Stimulated activated effector memory CD8-positive, alpha-beta T cell treated with anti-CD3 and anti-CD28 coated beads, Interleukin-12 subunit alpha, Interleukin-12 subunit beta, amount 100 ng/mL, for 72 hours (primary cell): ENCODE measurements around the gene DYSF.

ENCODE experiments used
- ATAC-seq: fragments of 150-1000 bp; cut with Tn5 transposase; 2 replicates; pipeline ENCODE4 v1.10.0; 2021
- DNase-seq, 2 donors: peaks; one replicate each; pipeline ENCODE4 v3.0.0; 2021 to 2022; ENCODE audit warnings: low spot score in 2 of 2
- H3K27ac Mint-ChIP-seq: one replicate; pipeline ENCODE4 v1.8.0; 2022; ENCODE audit warnings: mild to moderate bottlenecking, mixed read lengths
- H3K36me3 Mint-ChIP-seq: one replicate; pipeline ENCODE4 v1.8.0; 2022; ENCODE audit warnings: mild to moderate bottlenecking, mixed read lengths
- H3K4me1 Mint-ChIP-seq: one replicate; pipeline ENCODE4 v1.8.0; 2022; ENCODE audit warnings: mixed read lengths
- H3K4me3 Mint-ChIP-seq: one replicate; pipeline ENCODE4 v1.8.0; 2022; ENCODE audit warnings: mild to moderate bottlenecking, mixed read lengths
- H3K9me3 Mint-ChIP-seq: one replicate; pipeline ENCODE4 v1.8.0; 2022; ENCODE audit warnings: mixed read lengths

Gene DYSF

GRCh38 chr2:71690876-71691475, 237.6 kb downstream of the DYSF start:
- no peak overlapping the region for H3K4me3 Mint-ChIP-seq
- no peak for DNase-seq
- no peaks in the 10 kb centered on the region for H3K9me3 Mint-ChIP-seq
- H3K4me1 Mint-ChIP-seq: no peaks in the 10 kb centered on the region
- H3K36me3 Mint-ChIP-seq: no peaks in the 10 kb centered on the region
- no peak for ATAC-seq
- H3K27ac Mint-ChIP-seq: no peak overlapping the region

GRCh38 chr2:71691747-71692441, 238.5 kb downstream of the DYSF start:
- Mint-ChIP-seq H3K27ac (no peak overlapping the region), H3K4me3 (no peak overlapping the region), H3K4me1 (no peaks in the 10 kb centered on the region), H3K9me3 (no peaks in the 10 kb centered on the region), H3K36me3 (no peaks in the 10 kb centered on the region)
- DNase-seq (no peak), ATAC-seq (no peak)

GRCh38 chr2:71692621-71693277, 239.4 kb downstream of the DYSF start:
- ATAC-seq: no peak
- Mint-ChIP-seq H3K9me3 (no peaks in the 10 kb centered on the region), H3K4me1 (no peaks in the 10 kb centered on the region), H3K36me3 (no peaks in the 10 kb centered on the region), H3K27ac (no peak overlapping the region), H3K4me3 (no peak overlapping the region)
- DNase-seq: no peak

GRCh38 chr2:71693286-71694270, 240.2 kb downstream of the DYSF start:
- Mint-ChIP-seq H3K27ac (no peak overlapping the region), H3K36me3 (no peaks in the 10 kb centered on the region), H3K9me3 (no peaks in the 10 kb centered on the region), H3K4me3 (no peak overlapping the region), H3K4me1 (no peaks in the 10 kb centered on the region)
- no peak for DNase-seq
- ATAC-seq: no peak

GRCh38 chr2:71694501-71695234, 241.3 kb downstream of the DYSF start:
- Mint-ChIP-seq H3K27ac (no peak overlapping the region), H3K4me3 (no peak overlapping the region), H3K9me3 (no peaks in the 10 kb centered on the region), H3K36me3 (no peaks in the 10 kb centered on the region), H3K4me1 (no peaks in the 10 kb centered on the region)
- ATAC-seq (no peak), DNase-seq (no peak)

- no peak overlapping the region for H3K4me3 Mint-ChIP-seq
- no peaks in the 10 kb centered on the region for H3K4me1 Mint-ChIP-seq
- DNase-seq: no peak
- H3K9me3 Mint-ChIP-seq: no peaks in the 10 kb centered on the region
- ATAC-seq: no peak
- H3K36me3 Mint-ChIP-seq: no peaks in the 10 kb centered on the region
- H3K27ac Mint-ChIP-seq: no peak overlapping the region
Measured at GRCh38 chr2:71695235-71696120, 242.1 kb downstream of the DYSF start.

- DNase-seq (no peak), ATAC-seq (no peak)
- H3K36me3 Mint-ChIP-seq: no peaks in the 10 kb centered on the region
- no peaks in the 10 kb centered on the region for H3K9me3 Mint-ChIP-seq
- no peaks in the 10 kb centered on the region for H3K4me1 Mint-ChIP-seq
- H3K4me3 Mint-ChIP-seq: no peak overlapping the region
- H3K27ac Mint-ChIP-seq: no peak overlapping the region
Measured at GRCh38 chr2:71696381-71696780, 243.0 kb downstream of the DYSF start.

- no peaks in the 10 kb centered on the region for H3K36me3 Mint-ChIP-seq
- no peak for ATAC-seq
Measured at GRCh38 chr2:71697106-71698004, 244.0 kb downstream of the DYSF start.

GRCh38 chr2:71699428-71699827, 246.1 kb downstream of the DYSF start:
- Mint-ChIP-seq H3K27ac (no peak overlapping the region), H3K36me3 (no peaks in the 10 kb centered on the region), H3K4me1 (peaks cover 5% of the 10 kb centered on the region), H3K9me3 (no peaks in the 10 kb centered on the region), H3K4me3 (no peak overlapping the region)
- ATAC-seq (no peak), DNase-seq (no peak)

More at GRCh38 chr2:71697106-71698004, 244.0 kb downstream of the DYSF start:
- H3K4me1 Mint-ChIP-seq: no peaks in the 10 kb centered on the region
- no peaks in the 10 kb centered on the region for H3K9me3 Mint-ChIP-seq
- H3K27ac Mint-ChIP-seq: no peak overlapping the region
- H3K4me3 Mint-ChIP-seq: no peak overlapping the region
- no peak for DNase-seq

- no peak overlapping the region for H3K27ac Mint-ChIP-seq
- H3K4me3 Mint-ChIP-seq: no peak overlapping the region
- ATAC-seq (no peak), DNase-seq (no peak)
- peaks cover 11% of the 10 kb centered on the region for H3K4me1 Mint-ChIP-seq
- no peaks in the 10 kb centered on the region for H3K36me3 Mint-ChIP-seq
- no peaks in the 10 kb centered on the region for H3K9me3 Mint-ChIP-seq
Measured at GRCh38 chr2:71700041-71700657, 246.8 kb downstream of the DYSF start.

- H3K4me3 Mint-ChIP-seq: no peak overlapping the region
- ATAC-seq: no peak
- H3K36me3 Mint-ChIP-seq: no peaks in the 10 kb centered on the region
- no peaks in the 10 kb centered on the region for H3K9me3 Mint-ChIP-seq
- peaks cover 11% of the 10 kb centered on the region for H3K4me1 Mint-ChIP-seq
- no peak overlapping the region for H3K27ac Mint-ChIP-seq
- DNase-seq: no peak
Measured at GRCh38 chr2:71700658-71701397, 247.5 kb downstream of the DYSF start.
